ENCODE measurements around the gene FBRS.

GRCh38 chr16:30647274-30647571, 11.0 kb upstream of the FBRS start:
- TF ChIP-seq CTCF (IDR thresholded peaks at IDR 0.05) (no peak), POLR2A (IDR thresholded peaks at IDR 0.05) (no peak)
